NCI-H128 (cell line): ENCODE results near the gene SYT8.

Source experiments
- DNase-seq: peaks from one replicate; lab custom pipeline; 2025; ENCODE audit not compliant: unreplicated experiment; lab: John Stamatoyannopoulos, UW

The SYT8 gene

DNA sequence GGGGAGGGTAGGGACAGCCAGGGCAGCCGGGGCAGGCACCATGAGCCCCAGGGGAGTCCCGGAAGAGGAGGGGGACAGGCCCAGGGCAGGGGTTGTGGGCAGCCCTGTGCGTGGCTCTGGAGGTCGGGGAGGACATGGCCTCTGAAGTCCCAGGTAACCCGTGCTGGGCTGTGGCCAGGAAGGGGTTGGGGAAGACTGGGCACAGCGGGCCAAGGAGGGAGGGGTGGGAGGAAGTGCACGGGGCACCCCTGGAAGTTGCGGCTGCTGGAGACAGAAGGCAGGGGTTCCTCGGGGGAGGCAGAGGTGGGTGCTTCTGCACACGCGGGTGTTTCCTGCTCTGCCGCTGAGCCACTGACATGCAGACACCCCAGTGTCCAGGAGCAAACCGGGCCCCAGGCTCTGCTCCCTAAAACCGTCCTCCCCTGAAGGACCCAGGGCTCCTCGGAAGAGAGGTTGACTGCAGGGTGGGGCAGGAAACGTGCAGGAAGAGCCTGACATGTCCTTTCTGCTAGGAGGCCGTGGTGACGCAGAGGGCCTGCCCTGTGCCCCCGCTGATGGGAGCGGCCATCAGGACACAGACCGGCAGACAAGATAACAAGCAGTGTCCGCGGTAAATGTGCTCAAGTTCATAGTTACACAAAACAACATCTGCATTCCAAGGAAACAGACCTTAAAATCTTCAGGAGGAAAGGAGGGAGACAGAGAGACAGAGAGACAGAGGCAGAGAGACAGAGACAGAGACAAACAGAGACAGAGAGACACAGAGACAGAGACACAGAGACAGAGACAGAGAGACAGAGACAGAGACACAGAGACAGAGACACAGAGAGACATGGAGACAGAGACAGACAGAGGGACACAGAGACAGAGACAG lies 9.7 kb downstream of the SYT8 start:
- no peak for DNase-seq

DNA sequence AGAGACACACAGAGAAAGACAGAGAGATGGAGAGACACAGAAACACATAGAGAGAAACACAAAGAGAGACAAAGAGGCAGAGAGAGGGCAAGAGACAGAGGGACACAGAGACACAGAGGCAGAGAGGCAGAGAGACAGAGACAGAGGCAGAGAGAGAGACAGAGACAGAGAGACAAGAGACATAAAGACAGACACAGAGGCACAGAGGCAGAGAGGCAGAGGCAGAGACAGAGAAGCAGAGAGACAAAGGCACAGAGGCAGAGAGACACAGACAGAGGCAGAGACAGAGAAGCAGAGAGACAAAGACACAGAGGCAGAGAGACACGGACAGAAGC lies 10.3 kb downstream of the SYT8 start:
- no peak for DNase-seq

DNA sequence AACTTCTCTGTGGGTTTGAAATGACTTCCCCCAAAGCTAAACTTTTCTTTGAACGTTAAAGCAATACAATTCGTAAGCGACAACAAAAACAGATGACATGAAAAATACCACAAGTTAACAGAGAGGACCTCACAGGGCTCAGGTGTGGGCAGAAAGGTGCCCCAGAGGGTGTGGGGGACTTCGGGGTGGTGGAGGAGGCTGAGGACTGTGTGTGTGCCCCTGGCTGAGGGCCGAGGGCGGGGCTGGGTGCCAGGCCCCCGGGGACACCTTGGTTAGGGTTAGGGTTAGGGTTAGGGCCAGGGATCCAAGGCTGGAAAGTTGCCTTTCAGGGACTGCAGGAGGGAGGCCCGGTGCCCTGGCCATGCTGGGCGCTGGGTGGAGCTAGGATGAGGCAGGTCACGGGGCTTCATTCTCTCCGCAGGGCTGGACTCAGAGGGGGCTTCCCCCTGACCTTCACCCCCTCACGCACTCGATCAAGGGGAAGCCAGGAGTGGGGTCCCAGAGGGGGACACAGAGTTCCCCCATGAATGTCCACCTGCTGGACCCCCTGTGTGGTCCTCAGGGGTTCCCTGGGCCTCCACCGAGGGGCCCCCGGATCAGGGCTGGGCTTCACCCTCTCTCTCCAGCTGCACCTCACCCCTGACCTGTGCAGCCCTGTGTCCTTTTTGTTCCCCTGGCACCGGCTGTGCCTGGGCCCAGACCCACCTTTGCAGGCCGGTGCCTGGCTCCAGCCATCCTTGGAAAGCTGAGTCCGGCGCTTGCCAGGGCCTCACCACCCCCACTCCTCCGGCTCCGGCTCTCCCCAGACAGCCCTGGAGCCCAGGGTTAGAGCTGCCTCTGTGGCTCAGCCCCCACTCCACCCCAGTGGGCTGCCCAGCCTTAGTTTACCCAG lies 11.0 kb downstream of the SYT8 start:
- DNase-seq = no peak

DNA sequence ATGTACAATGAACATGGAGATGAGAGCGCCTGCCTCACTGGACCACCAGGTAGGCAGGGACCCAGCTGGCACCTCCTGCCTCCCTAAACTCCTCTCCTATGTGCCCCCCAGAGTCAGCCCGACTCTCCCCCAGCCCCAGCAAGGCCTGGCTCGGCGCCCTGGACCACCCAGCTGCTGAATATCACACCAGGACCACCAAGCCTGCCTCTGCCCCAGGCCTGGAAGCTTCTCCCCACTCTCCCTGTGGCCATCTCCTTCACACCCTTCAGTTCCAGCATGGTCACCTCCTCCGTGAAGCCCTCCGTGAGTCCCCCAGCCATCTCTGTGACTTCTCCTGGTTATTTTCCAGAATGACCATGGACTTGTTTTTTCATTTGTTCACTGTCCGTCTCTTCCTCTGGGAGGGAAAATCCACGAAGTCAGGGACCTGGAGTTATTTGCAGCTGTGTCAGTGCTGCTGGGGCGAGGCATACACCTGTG lies 11.7 kb downstream of the SYT8 start:
- DNase-seq = no peak

DNA sequence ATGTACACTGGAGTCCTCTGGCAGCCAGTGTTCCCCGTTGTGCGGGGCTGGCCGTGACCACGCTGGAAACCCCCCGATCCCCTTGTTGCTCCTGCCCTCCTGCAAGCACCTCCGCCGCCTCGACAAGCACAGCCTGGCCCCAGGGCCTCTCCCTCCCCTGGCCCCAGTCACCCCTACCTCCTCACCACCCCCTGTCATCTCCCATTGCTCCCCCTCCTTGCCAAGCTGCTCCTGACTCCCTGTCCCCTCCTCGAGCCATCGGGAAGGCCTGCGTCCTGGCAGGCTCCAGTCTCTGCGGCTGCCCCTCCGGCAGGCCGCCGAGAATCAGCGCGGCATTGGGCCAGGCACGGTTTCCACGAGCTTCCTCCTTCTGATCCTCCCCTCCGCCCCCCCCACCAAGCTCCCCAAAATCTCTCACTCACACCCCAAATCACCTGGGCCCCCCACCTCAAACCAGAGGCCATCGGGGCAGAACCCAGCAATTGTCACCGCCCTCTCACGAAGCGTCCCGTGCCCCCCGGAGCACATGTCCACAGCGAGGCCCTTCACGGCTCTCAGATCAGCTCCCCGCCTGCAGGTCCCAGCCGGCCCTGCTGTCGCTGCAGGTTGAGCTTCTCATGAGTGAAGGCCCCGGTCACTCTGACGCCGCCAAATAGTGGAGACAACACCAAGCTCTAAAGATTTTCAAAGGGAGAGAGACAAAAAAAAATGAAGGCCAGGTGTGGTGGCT lies 12.4 kb downstream of the SYT8 start:
- DNase-seq = no peak

DNA sequence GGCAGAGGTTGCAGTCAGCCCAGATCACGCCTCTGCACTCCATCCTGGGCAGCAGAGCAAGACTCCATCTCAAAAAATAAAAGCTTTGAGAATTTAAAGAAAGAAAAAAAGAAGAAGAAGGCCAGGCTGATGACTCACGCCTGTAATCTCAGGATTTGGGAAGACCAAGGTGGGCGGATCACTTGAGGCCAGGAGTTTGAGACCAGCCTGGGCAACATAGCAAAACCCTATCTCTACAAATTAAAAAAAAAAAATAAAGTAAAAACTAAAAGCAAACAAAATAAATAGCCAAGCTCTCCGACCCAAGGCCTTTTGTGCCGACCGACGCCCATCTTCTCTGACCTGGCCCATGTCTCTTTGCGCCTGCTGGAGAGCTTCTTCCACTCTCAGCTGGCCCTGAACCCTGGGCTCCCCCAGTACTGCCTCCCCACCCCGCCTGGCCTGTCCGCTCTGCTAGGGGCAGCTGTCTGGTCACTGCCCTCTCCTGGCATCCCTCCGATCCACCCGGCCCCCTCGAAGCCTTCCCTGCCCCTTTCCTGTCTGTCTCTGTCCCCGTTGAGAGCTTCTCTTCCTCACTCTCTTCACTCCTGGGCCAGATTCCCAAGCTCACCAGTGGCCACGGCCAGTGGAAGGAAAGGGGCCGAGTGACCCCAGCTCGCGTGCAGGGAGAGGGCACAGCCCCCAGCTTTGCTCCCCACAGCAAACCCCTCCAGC lies 13.3 kb downstream of the SYT8 start:
- no peak for DNase-seq

DNA sequence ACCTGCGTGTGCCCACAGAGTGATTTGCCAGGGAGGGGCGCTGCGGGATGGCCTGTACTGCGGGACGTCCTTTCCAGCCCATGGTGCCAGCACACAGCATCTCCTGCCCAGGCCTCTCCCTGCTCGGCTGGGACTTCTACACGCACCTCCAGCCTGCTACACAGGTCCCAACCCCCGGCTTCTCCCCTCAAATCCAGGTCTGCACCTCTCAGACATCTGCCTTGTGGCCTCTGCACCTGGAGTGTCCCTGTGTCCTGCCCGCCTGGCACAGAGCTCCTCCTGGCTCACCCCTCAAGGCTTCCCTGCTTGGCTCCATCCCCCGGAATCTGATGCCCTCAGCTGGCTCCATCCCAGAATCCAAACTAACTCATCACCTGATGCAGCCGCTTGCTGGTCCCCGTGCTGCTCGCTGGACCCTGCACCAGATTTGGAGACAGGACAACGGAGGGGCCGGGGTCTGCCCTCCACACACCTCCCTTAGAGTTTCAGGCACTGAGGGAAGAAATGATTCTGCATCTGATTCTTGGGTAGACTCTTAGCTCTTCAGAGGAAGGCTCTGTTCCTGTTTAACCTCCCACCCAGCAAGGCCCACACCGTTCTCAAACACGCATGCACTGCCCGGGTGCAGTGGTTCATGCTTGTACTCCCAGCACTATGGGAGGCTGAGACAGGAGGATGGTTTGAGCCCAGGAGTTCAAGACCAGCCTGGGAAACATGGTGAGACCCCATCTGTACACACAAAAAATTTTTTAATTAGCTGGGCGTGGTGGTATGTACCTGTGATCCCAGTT lies 14.0 kb downstream of the SYT8 start:
- no peak for DNase-seq

DNA sequence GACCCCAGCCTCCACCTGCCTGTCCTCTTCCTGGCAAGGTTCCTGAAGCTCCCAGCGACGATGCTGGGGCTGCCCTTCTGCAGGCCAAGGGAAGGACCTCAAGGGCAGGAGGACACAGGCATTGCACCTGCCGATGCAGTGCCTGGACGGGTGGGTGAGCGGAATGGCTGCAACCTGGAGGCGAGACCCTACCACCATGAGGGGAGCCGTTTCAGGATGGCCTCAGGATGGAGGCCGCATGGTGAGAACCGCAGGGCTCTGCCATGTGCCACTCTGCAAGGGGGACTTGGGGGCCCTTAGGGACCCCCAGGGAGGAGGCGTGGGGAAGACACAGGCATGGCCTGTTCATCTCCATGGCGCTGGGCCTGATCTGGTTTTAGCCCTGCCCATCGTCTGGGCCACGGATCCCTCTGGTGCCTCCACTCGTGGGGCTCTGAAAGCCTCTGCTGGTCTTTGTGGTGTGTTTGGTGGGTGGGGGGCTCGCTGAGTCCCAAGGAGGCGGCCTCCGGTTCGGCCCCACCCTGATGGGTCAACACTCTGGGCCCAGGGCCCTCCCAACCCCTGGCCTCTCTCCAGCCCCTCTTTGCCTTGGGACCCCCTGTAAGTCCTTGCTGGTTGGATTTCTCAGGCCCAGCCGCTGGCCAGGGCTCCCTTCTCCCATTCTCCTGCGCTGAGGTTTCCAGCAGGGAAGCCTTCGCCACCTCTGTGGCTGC lies 16.8 kb downstream of the SYT8 start:
- no peak for DNase-seq

DNA sequence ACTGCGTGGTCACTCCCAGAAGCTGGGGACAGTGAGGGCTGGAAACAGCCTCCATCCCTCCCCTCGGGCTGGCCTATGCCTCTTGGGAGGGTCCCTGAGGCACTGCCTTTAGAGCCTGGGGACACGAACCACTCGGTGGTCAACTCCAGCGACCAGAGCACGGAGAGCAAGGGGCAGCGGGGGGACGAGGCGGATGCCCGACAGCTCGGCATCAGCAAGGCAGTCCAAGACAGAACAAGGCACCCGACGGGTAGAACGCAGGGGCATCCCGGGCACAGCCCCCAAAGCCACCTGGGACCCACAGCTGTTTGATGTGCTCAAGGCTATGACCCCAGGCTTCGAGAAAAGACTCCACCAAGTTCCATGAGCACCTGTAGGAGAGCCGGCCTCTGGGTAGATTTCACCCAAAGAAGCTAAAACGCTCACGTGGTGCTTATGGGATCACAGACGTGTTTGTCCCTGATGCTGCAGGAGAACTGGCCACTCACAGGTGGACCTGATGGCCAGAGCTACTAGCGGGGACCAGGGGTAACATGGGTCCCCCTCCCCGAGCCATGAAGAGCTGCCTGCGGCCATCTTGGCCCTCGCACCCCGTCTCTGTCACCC lies 17.6 kb downstream of the SYT8 start:
- no peak for DNase-seq

DNA sequence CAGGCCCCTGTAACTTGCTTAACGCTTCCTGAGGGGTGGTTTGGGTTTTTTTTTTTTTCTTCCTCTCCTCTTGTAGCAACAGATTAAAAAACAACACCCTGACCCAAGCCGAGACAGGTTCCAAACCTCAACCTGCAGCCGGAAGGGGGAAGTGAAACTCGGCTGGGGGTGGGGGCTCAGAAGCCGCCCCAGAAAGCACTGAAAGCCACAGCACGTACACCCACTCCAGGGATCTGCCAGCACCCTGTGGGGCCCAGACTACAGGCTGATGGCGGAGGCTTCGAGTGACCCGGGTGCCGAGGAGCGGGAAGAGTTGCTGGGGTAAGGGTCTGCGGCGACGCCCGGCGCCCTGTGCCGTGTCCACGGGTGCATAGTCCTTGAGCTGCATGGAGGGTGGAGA lies 18.1 kb downstream of the SYT8 start, which contains the start of gene LSP1:
LSP1 (plus strand) TSS at position 208 of the 400 bp plus-strand sequence; CDS start at position 269, 61 bp downstream.
- no peak for DNase-seq

DNA sequence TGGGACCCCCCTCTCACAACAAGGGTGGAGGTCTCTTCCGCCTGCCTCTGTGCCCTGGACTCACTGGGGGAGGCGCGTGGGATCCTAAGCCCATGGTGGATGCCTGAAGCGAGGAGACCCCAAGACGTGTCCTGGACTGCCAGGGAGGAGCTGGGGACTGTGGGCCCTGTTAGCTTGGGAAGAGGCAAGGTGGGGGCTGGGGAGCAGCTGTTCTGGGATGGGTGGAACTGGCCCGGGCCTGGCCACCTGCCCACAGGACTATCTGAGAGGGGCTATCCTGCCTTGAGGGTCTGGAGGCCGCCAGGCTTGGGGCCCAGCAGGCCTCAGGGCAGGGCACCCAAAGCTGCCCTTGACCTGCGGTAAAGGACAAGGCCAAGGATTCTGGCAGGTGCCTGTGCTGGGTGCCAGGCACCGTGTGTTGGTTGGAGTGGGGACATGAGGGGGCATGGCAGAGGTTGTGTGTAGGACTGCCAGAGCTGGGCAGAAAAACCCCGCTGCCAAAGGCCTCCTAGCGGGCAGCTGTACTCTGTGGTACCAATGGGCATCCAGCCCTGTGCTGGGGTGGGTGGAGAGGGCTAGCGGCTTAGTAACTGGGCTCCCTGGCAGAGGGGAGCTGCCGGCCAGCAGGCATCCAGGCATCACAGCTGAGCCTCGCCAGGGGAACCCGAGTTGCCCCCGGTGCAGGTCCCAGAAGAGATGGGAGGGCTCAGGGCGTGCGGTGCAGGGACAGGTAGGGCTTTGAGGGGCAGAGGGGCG lies 18.8 kb downstream of the SYT8 start:
- no peak for DNase-seq

DNA sequence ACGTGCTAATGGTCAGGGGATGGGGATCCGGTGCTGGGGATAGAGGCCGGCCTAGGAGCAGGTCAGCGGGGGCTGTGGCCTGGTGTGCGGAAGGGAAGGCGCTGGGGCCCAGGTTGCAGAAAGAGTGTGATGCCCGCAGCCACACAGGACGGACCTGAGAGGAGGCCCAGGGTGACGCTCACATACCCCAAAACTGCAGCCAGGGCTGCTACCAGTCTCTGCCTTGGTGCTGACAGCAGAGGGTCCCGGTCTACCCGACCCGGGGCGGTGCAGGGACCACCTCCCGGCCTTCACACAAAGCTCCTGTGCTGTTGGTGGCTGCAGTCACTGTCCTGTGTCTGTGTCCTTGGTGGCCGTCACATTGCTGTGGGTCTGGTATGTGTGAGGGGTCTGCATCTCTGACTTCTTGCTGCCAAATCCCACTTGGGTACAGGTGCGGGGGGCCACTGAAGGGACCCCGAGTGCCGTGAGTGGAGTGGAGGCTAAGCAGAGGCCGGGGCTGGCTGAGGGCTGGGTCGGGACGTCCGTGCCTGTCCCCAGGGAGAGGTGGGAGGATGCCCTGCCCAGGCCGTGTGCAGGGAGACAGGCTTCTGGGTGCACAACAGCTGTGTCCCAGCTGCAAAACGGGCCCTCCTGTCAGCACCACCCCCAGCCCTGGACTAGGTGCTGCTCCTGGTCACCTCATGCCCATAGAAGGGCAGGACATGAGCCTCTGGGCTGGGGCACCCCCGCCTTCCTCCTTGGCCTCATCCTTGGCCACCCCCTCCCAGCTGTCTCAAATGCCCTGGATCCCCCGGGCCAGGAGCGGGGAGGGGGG lies 19.6 kb downstream of the SYT8 start:
- DNase-seq = no peak

DNA sequence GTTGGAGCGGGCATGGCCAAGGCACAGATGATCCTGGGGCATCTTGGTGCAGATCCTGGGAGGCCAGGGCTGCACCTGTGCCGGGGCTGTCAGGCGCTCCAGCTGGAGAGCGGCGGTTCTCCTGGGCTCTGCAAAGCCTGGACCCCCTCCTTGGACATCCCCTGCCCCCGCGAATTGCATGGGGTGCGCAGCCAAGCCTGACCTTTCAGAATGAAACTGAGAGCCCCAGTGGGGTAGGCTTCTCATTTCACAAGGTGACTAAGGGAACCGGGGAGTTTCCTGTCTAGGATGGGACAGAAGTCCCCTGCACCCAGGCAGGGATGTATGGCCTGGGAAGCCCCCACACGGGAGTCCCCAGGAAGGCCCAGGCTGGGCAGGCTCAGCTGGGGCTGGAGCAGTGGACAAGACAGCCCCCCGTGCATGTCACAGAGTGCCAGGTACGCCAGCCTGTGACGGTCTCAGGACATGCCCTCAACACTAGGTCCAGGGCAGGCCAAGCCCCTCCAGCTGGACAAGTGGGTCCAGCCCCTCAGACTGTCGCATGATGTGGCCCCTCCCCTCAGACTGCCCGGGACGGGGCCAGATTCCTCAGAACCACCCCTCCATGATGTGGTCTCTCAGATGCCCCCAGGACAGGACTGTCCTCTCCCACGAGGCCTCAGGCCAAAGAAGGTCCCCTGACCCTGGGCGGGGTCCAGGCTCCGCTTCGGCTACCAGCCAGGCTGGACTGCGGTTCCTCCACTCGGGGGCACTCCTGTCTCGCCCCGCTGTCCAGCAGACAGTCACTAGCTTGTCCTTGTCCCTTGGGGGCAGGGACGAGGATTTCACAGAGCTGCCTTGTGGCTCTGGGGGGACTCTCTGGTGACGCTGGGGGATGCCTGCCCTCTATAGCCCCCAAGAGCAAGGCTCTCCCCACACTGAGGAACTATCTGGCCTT lies 20.4 kb downstream of the SYT8 start:
- DNase-seq = no peak

DNA sequence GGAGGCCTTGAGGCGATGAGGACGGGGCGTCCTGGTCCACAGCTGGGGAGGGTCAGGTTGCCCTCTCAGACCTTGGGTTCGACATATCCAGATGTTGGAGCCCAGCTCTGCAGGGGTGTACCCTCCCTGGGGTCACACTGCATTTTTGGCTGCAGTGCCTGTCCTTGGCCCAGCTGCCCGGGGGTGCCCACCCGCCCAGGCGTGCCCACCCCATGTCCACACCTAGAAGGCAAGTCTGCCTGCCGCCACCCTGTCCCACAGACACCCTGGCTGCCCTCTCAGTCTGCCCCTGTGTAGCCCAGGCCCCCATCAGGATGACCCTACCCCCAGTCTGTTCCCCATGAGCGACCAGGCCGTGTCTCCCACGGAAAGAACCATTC lies 21.1 kb downstream of the SYT8 start:
- no peak for DNase-seq

DNA sequence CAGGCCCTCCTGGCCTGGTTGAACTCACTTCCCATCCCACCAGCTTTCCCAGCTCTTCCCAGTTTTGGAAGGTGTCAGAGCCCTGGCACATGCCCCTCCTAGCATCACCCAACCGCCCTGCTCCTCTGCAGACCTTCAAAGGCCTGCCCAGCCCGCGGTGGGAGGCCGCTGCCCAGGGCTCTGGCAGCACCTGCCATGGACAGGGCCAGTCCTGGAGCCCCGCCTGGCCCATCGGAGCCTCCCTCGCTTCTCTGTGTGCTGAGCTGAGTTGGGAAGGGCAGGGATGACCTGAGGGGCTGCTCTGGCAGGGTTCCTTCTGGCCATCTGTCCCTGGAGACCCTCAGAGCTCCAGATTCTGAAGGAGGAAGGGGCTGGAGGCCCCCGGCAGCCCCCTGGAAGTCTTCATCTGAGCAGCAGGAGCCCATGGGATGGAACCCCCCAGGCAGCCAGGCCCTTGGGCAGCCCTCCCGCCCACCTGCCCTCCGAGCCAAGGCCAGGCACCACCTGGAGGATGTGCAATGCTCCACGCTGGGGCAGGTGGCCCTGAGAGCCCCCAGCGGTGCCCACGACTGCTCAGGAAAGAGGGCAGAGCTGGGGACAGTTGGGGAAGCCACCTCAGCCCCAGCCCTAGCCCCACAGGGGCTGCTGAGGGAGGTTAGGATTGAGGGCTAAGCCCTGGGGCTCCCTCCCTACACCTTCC lies 21.7 kb downstream of the SYT8 start:
- no peak for DNase-seq

DNA sequence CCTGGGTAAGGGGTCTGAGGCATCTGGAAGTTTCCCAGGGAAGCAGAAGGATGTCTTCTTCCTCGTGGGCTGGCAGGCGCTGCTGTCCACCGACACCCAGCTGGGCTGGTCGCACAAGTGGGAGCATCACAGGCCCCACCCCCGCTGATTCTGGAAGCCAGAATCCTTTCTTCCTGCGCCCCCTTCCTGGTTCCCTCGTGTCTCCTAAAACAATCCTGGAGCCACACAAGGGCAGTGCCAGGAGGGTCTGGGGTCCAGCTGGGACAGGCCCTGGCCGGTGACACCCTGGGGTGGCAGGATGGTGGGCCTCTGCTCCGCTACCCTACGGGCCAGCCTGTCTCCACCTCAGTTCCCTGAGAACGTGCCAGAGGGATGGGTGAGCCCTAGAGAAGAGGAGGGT lies 22.3 kb downstream of the SYT8 start:
- DNase-seq = no peak
